Measurements from ENCODE around the gene KNSTRN.

- TF ChIP-seq CTCF (IDR thresholded peaks at IDR 0.05) (no peak), EP300 (IDR thresholded peaks at IDR 0.05) (no peak), POLR2A (IDR thresholded peaks at IDR 0.05) (no peak)
Measured at GRCh38 chr15:40363611-40364010, 18.9 kb upstream of the KNSTRN start.

Measured in ovary (tissue), 3 donors.